Choroid plexus epithelial cell (primary cell): ENCODE measurements around the gene ZNF358.
A peak's percentile ranks its signal among the peaks of the same experiment; 100 is the strongest.

Source experiments
- DNase-seq: peaks from one replicate; pipeline ENCODE4 v3.0.0-alpha.2; 2010; ENCODE audit warnings: low read depth
- H3K4me3 ChIP-seq: 2 replicates; pipeline ENCODE4 v1.5.1; 2011; ENCODE audit warnings: low read depth, mild to moderate bottlenecking, control low read depth, low read length, moderate library complexity
- CTCF ChIP-seq: conservative IDR thresholded peaks from 2 replicates; pipeline ENCODE4 v1.5.1; 2011; ENCODE audit warnings: low read depth, mild to moderate bottlenecking, control low read depth, inconsistent platforms, low read length, moderate library complexity

The ZNF358 gene

DNA sequence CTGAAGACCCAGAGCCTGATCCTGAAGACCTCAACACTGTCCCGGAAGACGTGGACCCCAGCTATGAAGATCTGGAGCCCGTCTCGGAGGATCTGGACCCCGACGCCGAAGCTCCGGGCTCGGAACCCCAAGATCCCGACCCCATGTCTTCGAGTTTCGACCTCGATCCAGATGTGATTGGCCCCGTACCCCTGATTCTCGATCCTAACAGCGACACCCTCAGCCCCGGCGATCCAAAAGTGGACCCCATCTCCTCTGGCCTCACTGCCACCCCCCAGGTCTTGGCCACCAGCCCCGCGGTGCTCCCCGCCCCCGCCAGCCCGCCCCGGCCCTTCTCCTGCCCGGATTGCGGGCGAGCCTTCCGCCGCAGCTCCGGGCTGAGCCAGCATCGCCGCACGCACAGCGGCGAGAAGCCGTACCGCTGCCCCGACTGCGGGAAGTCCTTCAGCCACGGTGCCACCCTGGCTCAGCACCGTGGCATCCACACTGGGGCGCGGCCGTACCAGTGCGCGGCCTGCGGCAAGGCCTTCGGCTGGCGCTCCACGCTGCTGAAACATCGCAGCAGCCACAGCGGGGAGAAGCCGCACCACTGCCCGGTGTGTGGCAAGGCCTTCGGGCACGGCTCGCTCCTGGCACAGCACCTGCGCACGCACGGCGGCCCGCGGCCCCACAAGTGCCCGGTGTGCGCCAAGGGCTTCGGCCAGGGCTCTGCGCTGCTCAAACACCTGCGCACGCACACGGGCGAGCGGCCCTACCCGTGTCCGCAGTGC, 3.6 kb downstream of the ZNF358 start:
- no peak for TF ChIP-seq CTCF
- no peak for DNase-seq
- H3K4me3 ChIP-seq = no peak overlapping the region

DNA sequence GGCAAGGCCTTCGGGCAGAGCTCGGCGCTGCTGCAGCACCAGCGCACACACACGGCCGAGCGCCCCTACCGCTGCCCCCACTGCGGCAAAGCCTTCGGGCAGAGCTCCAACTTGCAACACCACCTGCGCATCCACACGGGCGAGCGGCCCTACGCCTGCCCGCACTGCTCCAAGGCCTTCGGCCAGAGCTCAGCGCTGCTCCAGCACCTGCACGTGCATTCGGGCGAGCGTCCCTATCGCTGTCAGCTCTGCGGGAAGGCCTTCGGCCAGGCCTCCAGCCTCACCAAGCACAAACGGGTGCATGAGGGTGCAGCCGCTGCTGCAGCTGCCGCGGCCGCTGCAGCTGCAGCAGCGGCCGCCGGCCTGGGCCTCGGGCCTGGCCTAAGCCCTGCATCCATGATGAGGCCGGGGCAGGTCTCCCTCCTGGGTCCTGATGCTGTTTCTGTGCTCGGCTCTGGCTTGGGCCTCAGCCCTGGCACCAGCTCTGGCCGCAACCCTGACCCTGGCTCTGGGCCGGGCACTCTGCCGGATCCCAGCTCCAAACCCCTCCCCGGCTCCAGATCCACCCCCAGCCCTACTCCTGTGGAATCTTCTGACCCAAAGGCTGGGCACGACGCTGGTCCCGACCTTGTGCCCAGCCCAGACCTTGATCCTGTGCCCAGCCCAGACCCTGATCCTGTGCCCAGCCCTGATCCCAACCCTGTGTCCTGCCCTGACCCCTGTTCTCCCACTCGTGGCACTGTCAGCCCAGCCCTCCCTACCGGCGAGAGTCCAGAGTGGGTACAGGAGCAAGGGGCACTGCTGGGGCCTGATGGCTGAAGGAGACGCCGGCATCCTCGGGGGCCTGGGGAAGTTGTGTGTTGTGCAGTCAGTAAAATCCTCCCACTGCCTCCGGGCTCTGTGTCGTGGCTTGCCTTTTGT, 4.5 kb downstream of the ZNF358 start:
- TF ChIP-seq CTCF = no peak

DNA sequence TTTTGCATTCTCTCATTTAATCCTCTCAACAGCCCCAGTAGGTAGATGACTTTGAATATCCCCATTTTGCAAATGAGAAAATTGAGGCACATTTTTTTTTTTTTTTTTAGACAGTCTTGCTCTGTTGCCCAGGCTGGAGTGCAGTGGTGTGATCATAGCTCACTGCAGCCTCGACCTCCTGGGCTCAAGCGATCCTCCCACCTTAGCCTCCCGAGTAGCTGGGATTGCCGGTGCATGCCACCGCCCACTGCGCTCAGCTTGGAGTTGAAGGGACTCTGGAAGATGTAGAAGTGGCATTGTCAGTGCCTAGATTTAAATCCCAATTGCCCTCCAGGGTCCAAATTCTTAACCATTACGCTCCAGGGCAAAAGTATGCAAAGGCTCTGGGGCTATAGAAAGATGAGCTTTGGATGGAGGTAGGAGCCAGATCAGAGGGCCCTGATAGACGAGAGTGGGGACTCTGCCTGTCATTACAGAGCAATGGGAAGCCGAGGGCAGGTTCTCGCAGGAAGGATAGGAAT, 5.7 kb downstream of the ZNF358 start:
- TF ChIP-seq CTCF = no peak
- DNase-seq = no peak
- H3K4me3 ChIP-seq = peak overlapping the region; percentile 74

More for the DNA sequence above, 4.5 kb downstream of the ZNF358 start:
- no peak for DNase-seq
- no peak overlapping the region for H3K4me3 ChIP-seq

DNA sequence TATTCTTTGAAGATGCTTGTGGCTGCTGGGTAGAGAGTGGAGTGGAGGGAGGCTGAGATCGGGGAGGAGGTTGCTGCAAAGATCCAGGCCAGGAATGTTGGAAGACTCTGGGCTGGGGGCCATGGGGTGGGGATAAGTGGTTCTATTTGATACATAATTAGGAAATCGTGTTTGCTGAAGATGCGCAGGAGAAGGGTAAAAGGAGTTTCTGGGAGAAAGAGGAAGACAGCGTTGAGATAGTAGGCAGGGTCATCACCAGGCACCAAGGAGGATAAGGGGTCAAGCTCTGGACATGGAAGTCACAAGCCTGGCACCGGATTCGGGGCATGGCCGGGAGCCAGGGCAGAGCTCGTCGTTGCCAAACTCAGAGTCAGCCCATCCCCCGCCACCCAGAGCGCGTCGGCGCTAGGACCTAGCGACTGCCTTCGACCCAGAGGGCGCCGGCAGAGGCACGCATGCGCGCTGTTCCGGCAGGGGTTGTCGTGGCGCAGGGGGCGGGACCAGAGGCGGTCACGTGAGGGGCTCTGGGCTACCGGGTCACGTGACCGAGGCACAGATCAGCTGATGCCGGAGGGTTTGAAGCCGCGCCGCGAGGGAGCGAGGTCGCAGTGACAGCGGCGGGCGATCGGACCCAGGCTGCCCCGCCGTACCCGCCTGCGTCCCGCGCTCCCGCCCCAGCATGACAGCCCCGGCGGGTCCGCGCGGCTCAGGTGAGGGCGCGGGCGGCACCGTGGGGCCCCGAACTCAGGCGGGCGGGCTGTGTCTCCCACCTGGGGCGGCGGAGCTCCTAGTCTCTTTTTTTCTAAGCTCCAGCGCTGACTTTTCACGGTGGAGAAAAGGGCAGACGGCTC, 6.4 kb downstream of the ZNF358 start, which contains the start of gene MCOLN1:
MCOLN1 (plus strand) TSS at position 553 of the 851 bp plus-strand sequence; CDS start at position 680, 127 bp downstream.
- DNase-seq = peak; percentile 98
- peak within 1 kb of the TSS; percentile 74 for H3K4me3 ChIP-seq
- no peak for TF ChIP-seq CTCF

- no peak for DNase-seq
- peak overlapping the region; percentile 74 for H3K4me3 ChIP-seq
- TF ChIP-seq CTCF = no peak
Observed at GRCh38 chr19:7522923-7523667, 7.2 kb downstream of the ZNF358 start.

DNA sequence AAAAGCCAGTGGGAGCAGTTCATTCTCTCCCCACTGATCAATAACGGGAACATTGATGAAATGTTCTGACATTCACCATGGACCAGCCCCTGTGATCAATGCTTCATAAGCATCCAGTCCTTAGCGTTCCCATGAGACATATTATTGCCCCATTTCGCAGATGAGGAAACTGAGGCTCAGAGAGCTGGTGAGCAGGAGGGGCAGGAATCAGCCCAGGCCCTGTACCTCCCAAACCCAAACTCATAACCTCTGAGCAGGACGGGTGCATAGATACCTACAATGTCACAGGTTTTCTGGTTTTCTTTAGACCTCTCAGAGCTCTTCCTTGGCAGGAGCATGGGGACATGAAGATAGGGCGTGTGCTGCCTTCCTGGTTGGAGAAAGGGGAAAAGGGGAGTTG, 8.6 kb downstream of the ZNF358 start:
- no peak for TF ChIP-seq CTCF
- H3K4me3 ChIP-seq = no peak overlapping the region

More for the DNA sequence above, 8.6 kb downstream of the ZNF358 start:
- no peak for DNase-seq
